HepG2 (cell line): ENCODE results near the gene CCDC201. TPM values are rescaled to one million over a fixed set of nuclear protein-coding genes. Genes with fewer than 3 reads are reported as not detected.
A peak's percentile ranks its signal among the peaks of the same experiment; 100 is the strongest.

Experiments used
- ATAC-seq: fragments of 200-7000 bp; cut with Tn5 transposase; 3 replicates; pipeline ENCODE4 v1.9.1; 2020; ENCODE audit warnings: mild to moderate bottlenecking, moderate library complexity
- BruUV-seq: library from RNA; stranded (reverse); fragments of 400-500 nt; replicated peaks from 2 replicates; lab custom pipeline; 2021; lab: Mats Ljungman, UMichigan
- CTCF ChIA-PET: fragments of 300-600 bp; formaldehyde crosslinking; extraction: SDS; loops from one replicate; lab custom pipeline; 2021; ENCODE audit warnings: low total read pairs, inconsistent platforms, low intra/inter-chr PET ratio; lab: Yijun Ruan, JAX
- POLR2A ChIA-PET: fragments of 350-600 bp; sonication (Branson Sonifier 250); formaldehyde crosslinking; loops from one replicate; lab custom pipeline; 2020; ENCODE audit warnings: antibody characterized with exemption, inconsistent platforms; lab: Yijun Ruan, JAX
- DNase-seq: peaks from one replicate; pipeline ENCODE4 v3.0.0-alpha.2; 2015; ENCODE audit warnings: low spot score
- FAIRE-seq: peaks from 3 replicates; lab custom pipeline; 2011; peaks lifted over from hg19 to GRCh38; lab: Jason Lieb, UNC
- H2AFZ ChIP-seq: one replicate; pipeline ENCODE4 v1.6.1; 2011; ENCODE audit warnings: low read length, inconsistent platforms
- H3K27ac ChIP-seq: fragments of 300-600 bp; 3 replicates; pipeline ENCODE4 v1.8.0; 2011; ENCODE audit warnings: mixed run types, mild to moderate bottlenecking, mixed read lengths, low read length, inconsistent platforms; ENCODE audit not compliant: insufficient read depth; ENCODE audit errors: extremely low read length
- H3K27me3 ChIP-seq, 2 experiments: fragments of 200-600 bp in 1 of 2; 2 replicates in 1 of 2; 3 replicates in 1 of 2; pipeline versions ENCODE4 v1.6.0 to v1.8.0; 2011; ENCODE audit warnings: low read length in 2 of 2, mild to moderate bottlenecking in 2 of 2, moderate library complexity in 2 of 2, inconsistent platforms in 1 of 2; ENCODE audit not compliant: insufficient read depth in 2 of 2, control insufficient read depth in 1 of 2
- H3K36me3 ChIP-seq, 2 experiments: fragments of 200-600 bp in 1 of 2; replicated peaks in 1 of 2; 2 replicates in 1 of 2; 3 replicates in 1 of 2; pipeline versions ENCODE4 v1.5.1 to v1.8.0; 2011; ENCODE audit warnings: low read length in 2 of 2, inconsistent platforms in 1 of 2; ENCODE audit not compliant: insufficient read depth in 2 of 2, control insufficient read depth in 1 of 2
- H3K4me1 ChIP-seq: 2 replicates; pipeline ENCODE4 v1.5.1; 2012; ENCODE audit warnings: low read length, inconsistent platforms; ENCODE audit not compliant: insufficient read depth
- H3K4me2 ChIP-seq: 2 replicates; pipeline ENCODE4 v1.6.0; 2011; ENCODE audit warnings: low read depth, low read length, inconsistent platforms
- H3K4me3 ChIP-seq, 3 experiments: fragments of 200-600 bp in 1 of 3; sonication (generic), shearing (Covaris generic) in 1 of 3; replicated peaks in 1 of 3; 2 replicates each; pipeline ENCODE4 v1.5.1; 2011 to 2016; ENCODE audit warnings: low read length in 3 of 3, inconsistent platforms in 2 of 3, low read depth in 2 of 3, mild to moderate bottlenecking in 2 of 3, control low read depth in 1 of 3, mixed read lengths in 1 of 3; ENCODE audit not compliant: insufficient read depth in 1 of 3
- H3K79me2 ChIP-seq: one replicate; pipeline ENCODE4 v1.6.1; 2011; ENCODE audit warnings: low read length, inconsistent platforms; ENCODE audit not compliant: insufficient read depth
- H3K9ac ChIP-seq: 2 replicates; pipeline ENCODE4 v1.6.0; 2011; ENCODE audit warnings: mild to moderate bottlenecking, low read depth, low read length, inconsistent platforms; ENCODE audit not compliant: insufficient read depth
- H3K9me3 ChIP-seq: 2 replicates; pipeline ENCODE4 v1.5.1; 2012; ENCODE audit warnings: mild to moderate bottlenecking, low read length
- H4K20me1 ChIP-seq: 2 replicates; pipeline ENCODE4 v1.6.0; 2011; ENCODE audit warnings: inconsistent platforms, mild to moderate bottlenecking, low read length, moderate library complexity; ENCODE audit not compliant: insufficient read depth
- FOXA3 ChIP-seq: IDR thresholded peaks from 2 replicates; pipeline ENCODE4 v1.6.1; 2016; ENCODE audit warnings: missing genetic modification reagents, missing compliant biosample characterization
- GATA4 ChIP-seq: sonication (generic); IDR thresholded peaks from 2 replicates; pipeline ENCODE4 v1.6.1; 2016; ENCODE audit warnings: antibody characterized with exemption, low read depth, borderline replicate concordance
- HNRNPH1 ChIP-seq: fragments of 200-400 bp; formaldehyde crosslinking; optimal IDR thresholded peaks from 2 replicates; pipeline ENCODE3; 2017; ENCODE audit warnings: mild to moderate bottlenecking, low read depth, low read length
- MYC ChIP-seq: sonication (generic); formaldehyde crosslinking; IDR thresholded peaks from 2 replicates; pipeline ENCODE4 v1.9.0; 2021; ENCODE audit warnings: missing genetic modification reagents, borderline replicate concordance
- NFYC ChIP-seq: IDR thresholded peaks from 2 replicates; pipeline ENCODE4 v1.6.1; 2016; ENCODE audit warnings: missing genetic modification reagents, missing compliant biosample characterization
- NR2F1 ChIP-seq, 2 experiments: fragments of 450-650 bp in 1 of 2; formaldehyde crosslinking in 1 of 2; IDR thresholded peaks; 2 replicates each; pipeline versions ENCODE4 v1.5.0 to v1.6.1; 2016 to 2020; ENCODE audit warnings: mild to moderate bottlenecking in 1 of 2, missing compliant biosample characterization in 1 of 2, missing genetic modification reagents in 1 of 2, moderate library complexity in 1 of 2
- ZNF558 ChIP-seq: sonication (generic); formaldehyde crosslinking; IDR thresholded peaks from 2 replicates; pipeline ENCODE4 v1.9.0; 2022; ENCODE audit warnings: mild to moderate bottlenecking, missing genetic modification reagents, borderline replicate concordance
- WGBS: methylation state at CpG from one replicate; pipeline ENCODE4 v1.1.6; 2017; ENCODE audit warnings: low lambda C conversion rate; 5-methylcytosine and 5-hydroxymethylcytosine counted together
- in situ Hi-C: cut with HindIII; loops from 2 replicates; pipeline ENCODE4 v1.10.0; 2017; ENCODE audit warnings: low pct_unique_long_range_greater_than_20kb; ENCODE audit not compliant: extremely low pct_ligation_motif_present
- intact Hi-C: fragments of 100-400 bp; cut with micrococcal nuclease; formaldehyde crosslinking; loops from one replicate; pipeline ENCODE4 v1.10.0; 2022; ENCODE audit not compliant: unreplicated experiment
- polyA plus RNA-seq, 8 experiments: library from polyadenylated mRNA; depleted of rRNA in 3 of 8; stranded (reverse) in 7 of 8; unstranded in 1 of 8; fragments of >200 nt; fragmentation: Illumina TruSeq in 4 of 8; extraction: Trizol in 4 of 8; gene quantifications; 2 replicates each; pipeline versions ENCODE4 v1.2.1 to v1.2.3, GENCODE V29; 2011 to 2016; ENCODE audit warnings: low read depth in 4 of 8, missing spikeins in 1 of 8, mixed read lengths in 1 of 8; ENCODE audit not compliant: insufficient read depth in 1 of 8
- total RNA-seq, 5 experiments: library from RNA; depleted of rRNA; stranded (reverse); fragments of >200 nt; fragmentation: Illumina TruSeq; extraction: Trizol; gene quantifications; 2 replicates each; pipeline ENCODE4 v1.2.3, GENCODE V29; 2016; ENCODE audit warnings: low read depth in 1 of 5

Gene CCDC201
- total and polyA plus RNA-seq, 2 of the 13 experiments (the other 11 are each of a cell fraction or from before 2014, with no cell fraction given), result 0.92 TPM; not detected in 1

DNA sequence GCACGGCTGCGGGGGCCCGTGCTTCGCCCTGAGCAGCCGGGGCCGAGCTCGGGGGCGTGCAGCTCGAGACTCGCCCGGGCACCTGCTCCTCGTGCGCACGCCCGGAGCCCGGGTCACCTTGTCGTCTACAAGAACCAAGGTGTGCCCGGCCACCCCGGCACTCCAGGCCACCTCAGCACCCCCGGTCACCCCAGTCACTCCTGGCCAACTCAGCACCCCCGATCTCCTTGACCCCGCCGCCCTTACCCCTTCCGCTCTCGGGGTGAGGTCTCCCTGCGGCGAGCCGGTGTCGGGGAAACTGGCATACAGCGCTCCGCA lies 48.5 kb upstream of the CCDC201 start:
- ChIA-PET POLR2A (interaction anchor here (1.0 to 1.1 kb wide), 2 partner anchors 27 to 29 kb away, joined by 3 to 5 read pairs; no protein-coding TSS in a partner anchor), CTCF (interaction anchor here (2.0 to 2.9 kb wide), 3 partner anchors 431 to 1259 kb away, joined by 6 to 52 read pairs (median 13); no protein-coding TSS in a partner anchor)
- H3K4me3 ChIP-seq, result peak overlapping the region in 1 of 3 experiments; percentile 61; a peak in 1 of 6 replicates
- 67% methylated on average over 14 of the region's 31 CpGs for WGBS
- no peaks in the 10 kb centered on the region for H3K79me2 ChIP-seq
- no peak for FAIRE-seq
- no peak overlapping the region for H2AFZ ChIP-seq
- no peak overlapping the region for H3K27ac ChIP-seq
- in situ Hi-C loops, result loop anchor here (5.0 kb wide), 2 partner anchors 431 to 1166 kb away; no protein-coding TSS in a partner anchor
- no peak overlapping the region for H3K9ac ChIP-seq
- no peak for DNase-seq
- TF ChIP-seq NFYC (CRISPR knock-in tag) (no peak), MYC (CRISPR knock-in tag) (no peak), GATA4 (no peak), HNRNPH1 (no peak), ZNF558 (CRISPR knock-in tag) (no peak), NR2F1 (CRISPR knock-in tag; IDR thresholded peaks at IDR 0.05) (no peak), FOXA3 (CRISPR knock-in tag) (no peak)
- no TSS peak for BruUV-seq
- H3K36me3 ChIP-seq, result no peaks in the 10 kb centered on the region
- no peaks in the 10 kb centered on the region for H3K9me3 ChIP-seq
- H4K20me1 ChIP-seq, result peaks cover 7% of the 10 kb centered on the region; the same call in 1 of the 2 replicates
- intact Hi-C loops, result loop anchor here (10.0 kb wide), 1 partner anchor 293 kb away; no protein-coding TSS in a partner anchor
- ATAC-seq, result no peak
- H3K27me3 ChIP-seq, result peaks cover 7 to 55% of the 10 kb centered on the region in 2 experiments; a peak in 4 of 5 replicates
- peaks cover 27% of the 10 kb centered on the region for H3K4me1 ChIP-seq
- H3K4me2 ChIP-seq, result peak overlapping the region; percentile 50; the same call in 1 of the 2 replicates
